HepG2 (cell line): ENCODE data around the gene WDR82. TPM values are rescaled to one million over a fixed set of nuclear protein-coding genes. Genes with fewer than 3 reads are reported as not detected.

ENCODE experiments used
- ATF7 ChIP-seq, 2 experiments: fragments of 450-650 bp in 1 of 2; sonication (generic) in 1 of 2; formaldehyde crosslinking in 1 of 2; IDR thresholded peaks; 2 replicates each; pipeline versions ENCODE4 v1.4.0 to v1.6.1; 2016 to 2020; ENCODE audit warnings: antibody characterized with exemption in 1 of 2, mild to moderate bottlenecking in 1 of 2, missing genetic modification reagents in 1 of 2
- ESRRA ChIP-seq: sonication (generic); formaldehyde crosslinking; IDR thresholded peaks from 2 replicates; pipeline ENCODE4 v1.5.1; 2020; ENCODE audit warnings: mild to moderate bottlenecking, low read depth, missing genetic modification reagents
- KDM1A ChIP-seq: IDR thresholded peaks from 2 replicates; pipeline ENCODE4 v1.6.1; 2016; ENCODE audit warnings: missing compliant biosample characterization
- MATR3 ChIP-seq: sonication (generic); formaldehyde crosslinking; IDR thresholded peaks from 2 replicates; pipeline ENCODE4 v1.4.0; 2020; ENCODE audit warnings: missing genetic modification reagents
- MED13 ChIP-seq: sonication (generic); formaldehyde crosslinking; IDR thresholded peaks from 2 replicates; pipeline ENCODE4 v1.5.0; 2020; ENCODE audit warnings: missing genetic modification reagents
- NFE2L2 ChIP-seq: fragments of 150-350 bp; IDR thresholded peaks from 2 replicates; pipeline ENCODE4 v1.6.1; 2014; ENCODE audit warnings: low read length
- NR1H2 ChIP-seq: sonication (generic); formaldehyde crosslinking; IDR thresholded peaks from 2 replicates; pipeline ENCODE4 v1.8.1; 2022; ENCODE audit warnings: low read depth, missing genetic modification reagents, borderline replicate concordance
- POLR2G ChIP-seq: fragments of 200-400 bp; formaldehyde crosslinking; IDR thresholded peaks from 2 replicates; pipeline ENCODE4 v1.6.1; 2018; ENCODE audit warnings: mild to moderate bottlenecking, low read depth, low read length, moderate library complexity
- SMARCE1 ChIP-seq: fragments of 450-650 bp; IDR thresholded peaks from 2 replicates; pipeline ENCODE4 v1.6.1; 2017; ENCODE audit warnings: borderline replicate concordance
- YEATS4 ChIP-seq: sonication (generic); formaldehyde crosslinking; IDR thresholded peaks from 2 replicates; pipeline ENCODE4 v1.4.0; 2020; ENCODE audit warnings: missing genetic modification reagents, borderline replicate concordance
- ZNF12 ChIP-seq: sonication (generic); formaldehyde crosslinking; IDR thresholded peaks from 2 replicates; pipeline ENCODE4 v1.5.0; 2020; ENCODE audit warnings: missing genetic modification reagents
- ZNF160 ChIP-seq: sonication (generic); formaldehyde crosslinking; IDR thresholded peaks from 2 replicates; pipeline ENCODE4 v1.8.0; 2022; ENCODE audit warnings: mild to moderate bottlenecking, inconsistent platforms, missing genetic modification reagents
- ZNF446 ChIP-seq: sonication (generic); formaldehyde crosslinking; IDR thresholded peaks from 2 replicates; pipeline ENCODE4 v1.5.0; 2020; ENCODE audit warnings: mild to moderate bottlenecking, missing genetic modification reagents
- ZNF563 ChIP-seq: sonication (generic); formaldehyde crosslinking; IDR thresholded peaks from 2 replicates; pipeline ENCODE4 v1.8.0; 2022; ENCODE audit warnings: mild to moderate bottlenecking, moderate library complexity, missing genetic modification reagents
- ZNF564 ChIP-seq: sonication (generic); formaldehyde crosslinking; IDR thresholded peaks from 2 replicates; pipeline ENCODE4 v1.8.1; 2023; ENCODE audit warnings: mild to moderate bottlenecking, missing genetic modification reagents
- ZNF709 ChIP-seq: sonication (generic); formaldehyde crosslinking; IDR thresholded peaks from 2 replicates; pipeline ENCODE4 v1.5.0; 2020; ENCODE audit warnings: mild to moderate bottlenecking, missing genetic modification reagents
- ZNF713 ChIP-seq: sonication (generic); formaldehyde crosslinking; IDR thresholded peaks from 2 replicates; pipeline ENCODE4 v1.4.0; 2020; ENCODE audit warnings: mild to moderate bottlenecking, missing genetic modification reagents
- polyA plus RNA-seq, 8 experiments: library from polyadenylated mRNA; depleted of rRNA in 3 of 8; stranded (reverse) in 7 of 8; unstranded in 1 of 8; fragments of >200 nt; fragmentation: Illumina TruSeq in 4 of 8; extraction: Trizol in 4 of 8; gene quantifications; 2 replicates each; pipeline versions ENCODE4 v1.2.1 to v1.2.3, GENCODE V29; 2011 to 2016; ENCODE audit warnings: low read depth in 4 of 8, missing spikeins in 1 of 8, mixed read lengths in 1 of 8; ENCODE audit not compliant: insufficient read depth in 1 of 8
- total RNA-seq, 5 experiments: library from RNA; depleted of rRNA; stranded (reverse); fragments of >200 nt; fragmentation: Illumina TruSeq; extraction: Trizol; gene quantifications; 2 replicates each; pipeline ENCODE4 v1.2.3, GENCODE V29; 2016; ENCODE audit warnings: low read depth in 1 of 5
- TF ChIP-seq, protein P1 (sequence below), 2 experiments: sonication (generic) in 1 of 2; formaldehyde crosslinking in 1 of 2; IDR thresholded peaks; 2 replicates each; pipeline versions ENCODE4 v1.5.1 to v1.6.1; 2011 to 2020; ENCODE audit warnings: borderline replicate concordance in 1 of 2, low read depth in 1 of 2, low read length in 1 of 2, mild to moderate bottlenecking in 1 of 2, missing genetic modification reagents in 1 of 2, moderate library complexity in 1 of 2
- TF ChIP-seq, protein P2 (sequence below): sonication (generic); formaldehyde crosslinking; IDR thresholded peaks from 2 replicates; pipeline ENCODE4 v1.8.1; 2022; ENCODE audit warnings: mild to moderate bottlenecking, missing genetic modification reagents
- TF ChIP-seq, protein P3 (sequence below): sonication (generic); formaldehyde crosslinking; IDR thresholded peaks from 2 replicates; pipeline ENCODE4 v1.5.1; 2020; ENCODE audit warnings: missing genetic modification reagents, mild to moderate bottlenecking, borderline replicate concordance
- TF ChIP-seq, protein P4 (sequence below): sonication (generic); formaldehyde crosslinking; IDR thresholded peaks from 2 replicates; pipeline ENCODE4 v1.5.1; 2020; ENCODE audit warnings: mild to moderate bottlenecking, missing genetic modification reagents, moderate library complexity

WDR82 gene
- total and polyA plus RNA-seq, 2 of the 13 experiments (the other 11 are each of a cell fraction or from before 2014, with no cell fraction given), result 39.1 to 59.5 TPM

DNA sequence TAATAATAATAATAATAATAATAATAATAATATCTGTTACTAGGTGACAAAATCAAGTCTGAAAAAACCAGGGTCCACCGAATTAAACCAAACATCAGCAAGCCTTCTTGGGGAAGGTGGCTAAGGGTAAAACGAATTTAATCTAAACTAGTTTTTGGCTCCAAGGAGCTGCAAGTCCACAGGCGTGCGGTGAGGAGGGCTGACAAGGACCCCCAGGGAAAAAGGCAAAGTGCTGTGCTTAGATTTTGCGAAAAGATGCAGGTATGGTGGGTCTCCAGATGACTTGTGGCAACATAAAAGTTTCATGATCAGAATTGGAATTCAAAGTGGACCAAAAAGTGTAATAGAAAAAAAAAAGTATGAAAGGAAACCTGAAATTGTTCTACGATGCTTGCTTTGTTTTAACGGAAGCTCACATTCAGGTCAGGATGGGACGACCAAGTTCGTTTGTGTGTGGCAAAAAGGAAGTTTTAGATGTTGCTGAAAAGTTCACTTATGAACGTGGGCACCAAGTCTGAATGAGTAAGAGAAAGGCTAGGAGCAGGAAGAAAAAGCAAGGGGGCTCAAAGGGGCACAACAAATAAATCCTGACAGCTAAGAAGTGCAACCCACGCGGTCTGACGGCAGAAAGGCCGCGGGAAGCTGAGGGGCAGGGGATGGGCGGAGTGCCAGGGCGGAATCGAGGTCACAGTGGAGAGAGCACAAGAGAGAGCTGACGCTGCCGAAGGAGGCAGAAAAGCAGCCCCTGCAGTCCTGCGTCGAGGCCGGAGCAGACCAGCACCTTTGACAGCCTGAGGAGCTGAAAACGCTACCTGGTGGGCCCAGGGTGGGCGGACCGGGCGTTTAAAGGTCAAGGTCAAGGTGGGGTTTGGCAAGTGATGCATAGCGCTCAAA, 1.1 kb downstream of the WDR82 start (continued):
- TF ChIP-seq, protein P1, sequence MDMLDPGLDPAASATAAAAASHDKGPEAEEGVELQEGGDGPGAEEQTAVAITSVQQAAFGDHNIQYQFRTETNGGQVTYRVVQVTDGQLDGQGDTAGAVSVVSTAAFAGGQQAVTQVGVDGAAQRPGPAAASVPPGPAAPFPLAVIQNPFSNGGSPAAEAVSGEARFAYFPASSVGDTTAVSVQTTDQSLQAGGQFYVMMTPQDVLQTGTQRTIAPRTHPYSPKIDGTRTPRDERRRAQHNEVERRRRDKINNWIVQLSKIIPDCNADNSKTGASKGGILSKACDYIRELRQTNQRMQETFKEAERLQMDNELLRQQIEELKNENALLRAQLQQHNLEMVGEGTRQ (IDR thresholded peaks at IDR 0.05; ENCODE audit: low read depth, low read length), result no peak
- TF ChIP-seq, protein P1 (CRISPR knock-in tag; IDR thresholded peaks at IDR 0.05; ENCODE audit: borderline replicate concordance), result no peak
- TF ChIP-seq, protein P2, sequence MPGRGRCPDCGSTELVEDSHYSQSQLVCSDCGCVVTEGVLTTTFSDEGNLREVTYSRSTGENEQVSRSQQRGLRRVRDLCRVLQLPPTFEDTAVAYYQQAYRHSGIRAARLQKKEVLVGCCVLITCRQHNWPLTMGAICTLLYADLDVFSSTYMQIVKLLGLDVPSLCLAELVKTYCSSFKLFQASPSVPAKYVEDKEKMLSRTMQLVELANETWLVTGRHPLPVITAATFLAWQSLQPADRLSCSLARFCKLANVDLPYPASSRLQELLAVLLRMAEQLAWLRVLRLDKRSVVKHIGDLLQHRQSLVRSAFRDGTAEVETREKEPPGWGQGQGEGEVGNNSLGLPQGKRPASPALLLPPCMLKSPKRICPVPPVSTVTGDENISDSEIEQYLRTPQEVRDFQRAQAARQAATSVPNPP (CRISPR knock-in tag), result no peak
- TF ChIP-seq SMARCE1, result no peak
- TF ChIP-seq ZNF709 (CRISPR knock-in tag), result no peak
- no peak for TF ChIP-seq NR1H2 (CRISPR knock-in tag)
- TF ChIP-seq ZNF160 (CRISPR knock-in tag), result no peak
- TF ChIP-seq NFE2L2, result no peak
- TF ChIP-seq MATR3 (CRISPR knock-in tag), result no peak
- TF ChIP-seq YEATS4 (CRISPR knock-in tag), result no peak
- TF ChIP-seq ZNF564 (CRISPR knock-in tag), result no peak
- no peak for TF ChIP-seq ESRRA
- TF ChIP-seq ATF7 (IDR thresholded peaks at IDR 0.05), result no peak
- TF ChIP-seq ATF7 (CRISPR knock-in tag; IDR thresholded peaks at IDR 0.05), result no peak
- no peak for TF ChIP-seq ZNF12
- TF ChIP-seq ZNF563, result 0 out of 2 replicates have a peak, but pooled peaks have one; percentile 7
- no peak for TF ChIP-seq ZNF713 (CRISPR knock-in tag)
- TF ChIP-seq ZNF446, result no peak
- peak; percentile 61; the same call in 1 of the 2 replicates for TF ChIP-seq POLR2G
- no peak for TF ChIP-seq KDM1A
- no peak for TF ChIP-seq MED13 (CRISPR knock-in tag)
- TF ChIP-seq, protein P3, sequence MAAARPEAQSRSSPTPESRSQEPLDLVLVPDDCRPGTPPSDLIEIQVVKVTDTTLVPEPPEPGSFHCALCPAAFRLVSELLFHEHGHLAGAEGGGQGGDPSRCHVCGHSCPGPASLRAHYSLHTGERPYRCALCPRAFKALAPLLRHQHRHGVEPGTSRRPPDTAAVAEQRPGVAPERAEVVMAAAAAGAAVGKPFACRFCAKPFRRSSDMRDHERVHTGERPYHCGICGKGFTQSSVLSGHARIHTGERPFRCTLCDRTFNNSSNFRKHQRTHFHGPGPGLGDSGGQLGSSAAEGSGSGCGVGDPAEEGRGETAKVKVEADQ (CRISPR knock-in tag), result no peak
- TF ChIP-seq, protein P4, sequence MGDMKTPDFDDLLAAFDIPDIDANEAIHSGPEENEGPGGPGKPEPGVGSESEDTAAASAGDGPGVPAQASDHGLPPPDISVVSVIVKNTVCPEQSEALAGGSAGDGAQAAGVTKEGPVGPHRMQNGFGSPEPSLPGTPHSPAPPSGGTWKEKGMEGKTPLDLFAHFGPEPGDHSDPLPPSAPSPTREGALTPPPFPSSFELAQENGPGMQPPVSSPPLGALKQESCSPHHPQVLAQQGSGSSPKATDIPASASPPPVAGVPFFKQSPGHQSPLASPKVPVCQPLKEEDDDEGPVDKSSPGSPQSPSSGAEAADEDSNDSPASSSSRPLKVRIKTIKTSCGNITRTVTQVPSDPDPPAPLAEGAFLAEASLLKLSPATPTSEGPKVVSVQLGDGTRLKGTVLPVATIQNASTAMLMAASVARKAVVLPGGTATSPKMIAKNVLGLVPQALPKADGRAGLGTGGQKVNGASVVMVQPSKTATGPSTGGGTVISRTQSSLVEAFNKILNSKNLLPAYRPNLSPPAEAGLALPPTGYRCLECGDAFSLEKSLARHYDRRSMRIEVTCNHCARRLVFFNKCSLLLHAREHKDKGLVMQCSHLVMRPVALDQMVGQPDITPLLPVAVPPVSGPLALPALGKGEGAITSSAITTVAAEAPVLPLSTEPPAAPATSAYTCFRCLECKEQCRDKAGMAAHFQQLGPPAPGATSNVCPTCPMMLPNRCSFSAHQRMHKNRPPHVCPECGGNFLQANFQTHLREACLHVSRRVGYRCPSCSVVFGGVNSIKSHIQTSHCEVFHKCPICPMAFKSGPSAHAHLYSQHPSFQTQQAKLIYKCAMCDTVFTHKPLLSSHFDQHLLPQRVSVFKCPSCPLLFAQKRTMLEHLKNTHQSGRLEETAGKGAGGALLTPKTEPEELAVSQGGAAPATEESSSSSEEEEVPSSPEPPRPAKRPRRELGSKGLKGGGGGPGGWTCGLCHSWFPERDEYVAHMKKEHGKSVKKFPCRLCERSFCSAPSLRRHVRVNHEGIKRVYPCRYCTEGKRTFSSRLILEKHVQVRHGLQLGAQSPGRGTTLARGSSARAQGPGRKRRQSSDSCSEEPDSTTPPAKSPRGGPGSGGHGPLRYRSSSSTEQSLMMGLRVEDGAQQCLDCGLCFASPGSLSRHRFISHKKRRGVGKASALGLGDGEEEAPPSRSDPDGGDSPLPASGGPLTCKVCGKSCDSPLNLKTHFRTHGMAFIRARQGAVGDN (CRISPR knock-in tag), result peak; percentile 60
